ENCODE measurements around the gene PWP1. TPM values are rescaled to one million over a fixed set of nuclear protein-coding genes. Genes with fewer than 3 reads are reported as not detected.

PWP1 gene
- total RNA-seq, 2 donors from 2014 or later: 50.3 to 56.8 TPM

GRCh38 chr12:107657133-107657532, 28.5 kb upstream of the PWP1 start:
- Mint-ChIP-seq H3K27me3 (ENCODE audit: low read depth) (no peaks in the 10 kb centered on the region), H3K36me3 (ENCODE audit: insufficient read depth in 2 of 2) (no peaks in the 10 kb centered on the region), H3K4me1 (ENCODE audit: low read depth) (peaks cover 13% of the 10 kb centered on the region), H3K9me3 (no peaks in the 10 kb centered on the region), H3K27ac (no peak overlapping the region), H3K4me3 (no peak overlapping the region)
- DNase-seq: no peak
- no peak for ATAC-seq (replicated peaks in 1 of 2)

DNA sequence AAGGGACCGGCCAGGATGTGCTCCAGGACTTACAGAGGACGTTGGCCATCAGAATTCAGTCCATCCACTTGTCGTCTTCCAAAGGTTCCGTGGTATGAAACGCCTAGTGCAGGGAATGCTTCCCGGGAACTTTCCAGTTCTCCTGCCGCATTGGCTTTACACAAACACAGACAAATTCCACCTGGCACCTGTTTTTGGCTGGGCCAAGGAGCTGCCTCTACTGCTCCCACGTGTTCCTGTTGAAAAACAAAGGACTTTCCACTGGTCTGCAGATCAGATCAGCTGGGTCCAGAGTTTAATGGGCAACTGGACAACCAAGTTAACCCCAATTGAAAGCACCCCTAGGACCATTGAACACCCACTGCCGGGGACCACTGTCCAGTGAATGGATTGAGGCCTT, 28.0 kb upstream of the PWP1 start:
- Mint-ChIP-seq H3K9me3 (no peaks in the 10 kb centered on the region), H3K36me3 (ENCODE audit: insufficient read depth in 2 of 2) (no peaks in the 10 kb centered on the region), H3K27ac (no peak overlapping the region), H3K4me3 (no peak overlapping the region), H3K27me3 (ENCODE audit: low read depth) (no peaks in the 10 kb centered on the region), H3K4me1 (ENCODE audit: low read depth) (peaks cover 18% of the 10 kb centered on the region)
- ATAC-seq (replicated peaks in 1 of 2) (no peak), DNase-seq (no peak)

DNA sequence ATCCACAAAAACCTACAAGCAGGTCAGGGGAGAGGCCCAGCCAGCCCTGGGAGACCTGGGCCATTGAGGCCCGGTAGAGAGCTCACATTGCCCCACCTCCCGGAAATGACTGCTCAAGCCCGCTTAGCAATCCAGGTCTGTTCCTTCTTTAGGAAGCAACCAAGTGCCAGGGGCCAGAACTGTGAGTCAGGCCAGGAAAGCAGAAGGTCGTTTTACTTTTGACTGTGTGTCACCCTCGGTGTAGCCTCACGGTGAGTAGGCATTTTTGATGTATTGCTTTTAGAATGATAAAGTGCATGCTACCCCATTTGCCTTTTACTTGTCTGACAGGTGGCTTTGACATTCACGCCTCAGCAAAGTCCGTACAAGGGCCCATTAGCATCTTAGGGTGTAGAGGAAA, 25.4 kb upstream of the PWP1 start:
- Mint-ChIP-seq H3K27me3 (ENCODE audit: low read depth) (no peaks in the 10 kb centered on the region), H3K9me3 (no peaks in the 10 kb centered on the region), H3K4me3 (no peak overlapping the region), H3K27ac (no peak overlapping the region), H3K4me1 (ENCODE audit: low read depth) (peaks cover 22% of the 10 kb centered on the region), H3K36me3 (ENCODE audit: insufficient read depth in 2 of 2) (no peaks in the 10 kb centered on the region)
- ATAC-seq (replicated peaks in 1 of 2) (no peak), DNase-seq (no peak)

DNA sequence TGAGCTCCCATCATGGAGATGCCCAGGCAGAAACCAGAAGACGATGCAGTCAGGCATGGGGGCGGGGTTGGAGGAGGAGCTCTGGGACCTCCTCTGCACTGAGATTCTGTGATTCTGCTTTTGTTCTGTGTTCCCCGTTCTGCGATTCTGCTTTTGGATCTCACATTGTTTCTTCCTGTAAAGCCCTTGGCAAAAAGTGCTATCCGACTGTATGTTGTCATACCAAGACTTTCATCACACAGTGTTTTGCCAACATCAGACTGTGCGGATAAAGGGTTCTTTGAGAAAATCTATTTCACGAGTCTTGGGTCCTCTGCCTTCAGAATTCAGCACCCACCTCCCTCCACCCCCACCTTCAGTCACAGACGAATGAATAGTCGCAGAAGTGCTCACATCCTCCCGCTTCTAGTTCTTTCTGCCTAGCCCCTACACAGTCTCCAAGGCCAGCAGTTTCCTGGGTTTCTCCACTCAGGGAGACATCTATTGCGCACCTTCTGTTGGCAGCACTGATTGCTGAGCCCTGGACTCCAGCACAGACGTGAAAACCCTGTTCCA, 24.7 kb upstream of the PWP1 start:
- H3K27me3 Mint-ChIP-seq (ENCODE audit: low read depth): peaks cover 1% of the 10 kb centered on the region
- ATAC-seq (replicated peaks in 1 of 2): no peak

DNA sequence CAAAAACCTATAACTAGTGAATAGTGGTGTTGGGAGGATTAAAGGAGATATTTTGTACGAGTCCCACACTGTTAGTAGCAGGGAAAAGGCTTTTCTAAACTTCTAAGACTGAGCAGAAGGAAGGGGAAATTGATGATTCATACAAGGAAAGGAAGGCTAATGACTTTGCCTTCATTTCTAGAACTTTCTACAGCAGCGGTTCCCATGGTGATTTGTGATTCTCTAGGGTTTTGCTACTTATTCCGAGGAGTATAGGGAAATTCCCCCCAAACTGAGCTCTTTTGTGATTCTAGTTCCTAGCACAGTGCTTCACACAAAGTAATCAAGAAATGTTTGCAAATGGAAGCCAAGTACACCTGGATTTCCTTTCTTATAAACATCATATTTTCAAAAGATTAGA, 23.8 kb upstream of the PWP1 start:
- Mint-ChIP-seq H3K27me3 (ENCODE audit: low read depth) (peaks cover 7% of the 10 kb centered on the region), H3K27ac (no peak overlapping the region), H3K4me1 (ENCODE audit: low read depth) (peaks cover 22% of the 10 kb centered on the region), H3K4me3 (no peak overlapping the region), H3K36me3 (ENCODE audit: insufficient read depth in 2 of 2) (no peaks in the 10 kb centered on the region), H3K9me3 (no peaks in the 10 kb centered on the region)
- ATAC-seq (replicated peaks in 1 of 2): no peak
- no peak for DNase-seq

More for the DNA sequence above, 24.7 kb upstream of the PWP1 start:
- no peaks in the 10 kb centered on the region for H3K36me3 Mint-ChIP-seq (ENCODE audit: insufficient read depth in 2 of 2)
- H3K4me1 Mint-ChIP-seq (ENCODE audit: low read depth): peaks cover 22% of the 10 kb centered on the region
- DNase-seq: no peak
- no peak overlapping the region for H3K27ac Mint-ChIP-seq
- no peaks in the 10 kb centered on the region for H3K9me3 Mint-ChIP-seq
- H3K4me3 Mint-ChIP-seq: no peak overlapping the region

GRCh38 chr12:107662484-107662883, 23.1 kb upstream of the PWP1 start:
- H3K27ac Mint-ChIP-seq: no peak overlapping the region
- no peak overlapping the region for H3K4me3 Mint-ChIP-seq
- peaks cover 22% of the 10 kb centered on the region for H3K4me1 Mint-ChIP-seq (ENCODE audit: low read depth)
- H3K27me3 Mint-ChIP-seq (ENCODE audit: low read depth): peaks cover 7% of the 10 kb centered on the region
- ATAC-seq (replicated peaks in 1 of 2) (no peak), DNase-seq (no peak)
- no peaks in the 10 kb centered on the region for H3K36me3 Mint-ChIP-seq (ENCODE audit: insufficient read depth in 2 of 2)
- H3K9me3 Mint-ChIP-seq: no peaks in the 10 kb centered on the region

- no peaks in the 10 kb centered on the region for H3K9me3 Mint-ChIP-seq
- no peaks in the 10 kb centered on the region for H3K36me3 Mint-ChIP-seq (ENCODE audit: insufficient read depth in 2 of 2)
- H3K27ac Mint-ChIP-seq: no peak overlapping the region
- H3K27me3 Mint-ChIP-seq (ENCODE audit: low read depth): peaks cover 7% of the 10 kb centered on the region
- no peak for ATAC-seq (replicated peaks in 1 of 2)
- no peak overlapping the region for H3K4me3 Mint-ChIP-seq
- DNase-seq: no peak
- H3K4me1 Mint-ChIP-seq (ENCODE audit: low read depth): peaks cover 22% of the 10 kb centered on the region
Observed at GRCh38 chr12:107663277-107663676, 22.3 kb upstream of the PWP1 start.

- no peak overlapping the region for H3K4me3 Mint-ChIP-seq
- no peaks in the 10 kb centered on the region for H3K9me3 Mint-ChIP-seq
- ATAC-seq (replicated peaks in 1 of 2) (no peak), DNase-seq (no peak)
- peaks cover 22% of the 10 kb centered on the region for H3K4me1 Mint-ChIP-seq (ENCODE audit: low read depth)
- peaks cover 7% of the 10 kb centered on the region for H3K27me3 Mint-ChIP-seq (ENCODE audit: low read depth)
- H3K36me3 Mint-ChIP-seq (ENCODE audit: insufficient read depth in 2 of 2): no peaks in the 10 kb centered on the region
- H3K27ac Mint-ChIP-seq: no peak overlapping the region
Observed at GRCh38 chr12:107666009-107666408, 19.6 kb upstream of the PWP1 start.

GRCh38 chr12:107667464-107667863, 18.1 kb upstream of the PWP1 start:
- H3K4me3 Mint-ChIP-seq: no peak overlapping the region
- no peaks in the 10 kb centered on the region for H3K36me3 Mint-ChIP-seq (ENCODE audit: insufficient read depth in 2 of 2)
- H3K27ac Mint-ChIP-seq: no peak overlapping the region
- ATAC-seq (replicated peaks in 1 of 2): no peak
- peaks cover 11% of the 10 kb centered on the region for H3K4me1 Mint-ChIP-seq (ENCODE audit: low read depth)
- H3K27me3 Mint-ChIP-seq (ENCODE audit: low read depth): peaks cover 7% of the 10 kb centered on the region
- no peak for DNase-seq
- H3K9me3 Mint-ChIP-seq: no peaks in the 10 kb centered on the region

DNA sequence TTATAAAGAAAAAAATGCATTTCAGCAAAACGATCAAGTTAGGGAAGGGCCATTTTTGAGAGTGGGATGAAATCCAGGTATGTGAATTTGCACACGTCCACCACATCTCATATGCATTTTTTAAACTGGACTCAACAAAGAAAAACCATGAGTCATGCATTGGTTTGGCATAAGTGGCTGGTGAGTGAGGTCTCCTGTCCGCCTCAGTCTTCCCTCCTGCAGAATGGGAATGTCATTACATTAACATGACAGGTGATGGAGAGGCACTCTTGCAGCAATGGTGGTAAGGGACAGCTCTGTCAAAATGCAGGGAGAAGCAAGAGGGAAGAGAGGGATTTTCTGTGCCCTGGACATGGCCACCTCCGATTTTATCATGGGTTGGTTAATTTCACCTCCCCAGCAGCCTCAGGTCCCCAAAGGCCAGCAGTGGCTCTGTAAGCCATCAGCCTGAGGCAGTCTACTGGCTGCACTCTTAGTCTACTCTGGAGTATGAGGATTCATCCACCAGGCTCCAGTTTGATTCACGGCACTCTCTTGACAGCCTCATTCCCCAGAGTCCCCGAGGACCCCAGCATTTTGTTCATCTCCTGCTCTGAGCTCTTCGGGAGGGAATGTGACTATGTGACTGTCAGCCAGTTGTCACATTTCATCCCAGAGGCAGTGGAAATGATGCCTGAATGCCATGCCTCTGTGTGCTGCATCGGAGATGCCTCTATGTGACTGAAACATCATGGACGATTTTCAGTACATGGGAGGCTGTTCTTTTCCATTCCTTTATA, 17.1 kb upstream of the PWP1 start:
- no peak overlapping the region for H3K4me3 Mint-ChIP-seq
- H3K9me3 Mint-ChIP-seq: no peaks in the 10 kb centered on the region
- H3K27me3 Mint-ChIP-seq (ENCODE audit: low read depth): peaks cover 7% of the 10 kb centered on the region
- no peak for DNase-seq
- ATAC-seq (replicated peaks in 1 of 2): no peak
- peaks cover under 1% of the 10 kb centered on the region for H3K4me1 Mint-ChIP-seq (ENCODE audit: low read depth)
- no peak overlapping the region for H3K27ac Mint-ChIP-seq
- no peaks in the 10 kb centered on the region for H3K36me3 Mint-ChIP-seq (ENCODE audit: insufficient read depth in 2 of 2)

- H3K27me3 Mint-ChIP-seq (ENCODE audit: low read depth): peaks cover 7% of the 10 kb centered on the region
- no peak overlapping the region for H3K4me3 Mint-ChIP-seq
- no peaks in the 10 kb centered on the region for H3K4me1 Mint-ChIP-seq (ENCODE audit: low read depth)
- ATAC-seq (replicated peaks in 1 of 2) (no peak), DNase-seq (no peak)
- no peak overlapping the region for H3K27ac Mint-ChIP-seq
- H3K9me3 Mint-ChIP-seq: no peaks in the 10 kb centered on the region
- no peaks in the 10 kb centered on the region for H3K36me3 Mint-ChIP-seq (ENCODE audit: insufficient read depth in 2 of 2)
Observed at GRCh38 chr12:107669946-107670345, 15.7 kb upstream of the PWP1 start.

GRCh38 chr12:107670999-107671643, 14.5 kb upstream of the PWP1 start:
- peak; percentile 52 to 59 for DNase-seq
- no peaks in the 10 kb centered on the region for H3K9me3 Mint-ChIP-seq
- H3K27me3 Mint-ChIP-seq (ENCODE audit: low read depth): peaks cover 4% of the 10 kb centered on the region
- H3K36me3 Mint-ChIP-seq (ENCODE audit: insufficient read depth in 2 of 2): no peaks in the 10 kb centered on the region
- H3K4me3 Mint-ChIP-seq: peak overlapping the region in 1 of 2 donors; percentile 48
- H3K4me1 Mint-ChIP-seq (ENCODE audit: low read depth): no peaks in the 10 kb centered on the region
- H3K27ac Mint-ChIP-seq: no peak overlapping the region
- peak; percentile 72 to 83 for ATAC-seq (replicated peaks in 1 of 2)

DNA sequence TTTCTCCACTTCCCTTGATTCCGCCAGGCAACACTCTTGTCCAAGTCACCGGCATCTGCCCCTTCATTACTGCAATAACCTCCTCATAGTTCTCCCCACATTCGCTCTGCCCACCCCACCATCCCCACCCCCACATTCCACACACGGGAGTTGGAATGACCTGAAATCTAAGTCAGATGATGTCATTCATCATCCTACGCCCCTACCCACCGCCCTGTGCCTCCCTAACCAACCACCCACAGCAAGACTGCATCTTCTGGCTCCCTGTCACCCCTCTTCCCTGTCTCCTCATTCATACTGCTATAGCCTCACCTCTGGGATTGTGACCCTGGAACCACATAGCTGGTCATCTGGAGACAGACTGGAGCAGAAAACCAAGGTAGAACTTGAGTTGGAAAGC, 7.9 kb upstream of the PWP1 start:
- DNase-seq (no peak), ATAC-seq (replicated peaks in 1 of 2) (no peak)
- Mint-ChIP-seq H3K9me3 (no peaks in the 10 kb centered on the region), H3K27me3 (ENCODE audit: low read depth) (peaks cover 20% of the 10 kb centered on the region), H3K27ac (no peak overlapping the region), H3K4me3 (no peak overlapping the region), H3K36me3 (ENCODE audit: insufficient read depth in 2 of 2) (no peaks in the 10 kb centered on the region), H3K4me1 (ENCODE audit: low read depth) (peaks cover 11% of the 10 kb centered on the region)
